ENCODE data around the gene FAM13B.

FAM13B gene

GRCh38 chr5:137890845-137891244 is 142.0 kb downstream of the FAM13B start:
- TF ChIP-seq TAF1 (IDR thresholded peaks at IDR 0.05; ENCODE audit: borderline replicate concordance, insufficient read depth, low read length): no peak
- TF ChIP-seq FOXP2 (optimal IDR thresholded peaks at IDR 0.05; ENCODE audit: borderline replicate concordance, extremely low read depth, extremely low read length, insufficient read depth): no peak
- TF ChIP-seq SIN3A (IDR thresholded peaks at IDR 0.05; ENCODE audit: borderline replicate concordance, insufficient read depth, low read length): no peak
- TF ChIP-seq REST (IDR thresholded peaks at IDR 0.05; ENCODE audit: insufficient read depth in 1 of 2, low read depth in 2 of 2, low read length in 2 of 2): no peak
- no peak for TF ChIP-seq POLR2AphosphoS5 (IDR thresholded peaks at IDR 0.05; ENCODE audit: low read depth, low read length)

- no peak for TF ChIP-seq FOXP2 (optimal IDR thresholded peaks at IDR 0.05; ENCODE audit: borderline replicate concordance, extremely low read depth, extremely low read length, insufficient read depth)
- TF ChIP-seq TAF1 (IDR thresholded peaks at IDR 0.05; ENCODE audit: borderline replicate concordance, insufficient read depth, low read length): no peak
- TF ChIP-seq POLR2AphosphoS5 (IDR thresholded peaks at IDR 0.05; ENCODE audit: low read depth, low read length): no peak
- TF ChIP-seq SIN3A (IDR thresholded peaks at IDR 0.05; ENCODE audit: borderline replicate concordance, insufficient read depth, low read length): no peak
- no peak for TF ChIP-seq REST (IDR thresholded peaks at IDR 0.05; ENCODE audit: insufficient read depth in 1 of 2, low read depth in 2 of 2, low read length in 2 of 2)
These were observed 143.8 kb downstream of the FAM13B start, which contains the start of gene PKD2L2 for GRCh38 chr5:137888863-137889759. PKD2L2 (plus strand) TSS chr5:137889457; CDS start chr5:137889492, 35 bp downstream.

GRCh38 chr5:137888466-137888862 is 144.4 kb downstream of the FAM13B start:
- no peak for TF ChIP-seq FOXP2 (optimal IDR thresholded peaks at IDR 0.05; ENCODE audit: borderline replicate concordance, extremely low read depth, extremely low read length, insufficient read depth)
- no peak for TF ChIP-seq REST (IDR thresholded peaks at IDR 0.05; ENCODE audit: insufficient read depth in 1 of 2, low read depth in 2 of 2, low read length in 2 of 2)
- TF ChIP-seq SIN3A (IDR thresholded peaks at IDR 0.05; ENCODE audit: borderline replicate concordance, insufficient read depth, low read length): no peak
- TF ChIP-seq POLR2AphosphoS5 (IDR thresholded peaks at IDR 0.05; ENCODE audit: low read depth, low read length): no peak
- TF ChIP-seq TAF1 (IDR thresholded peaks at IDR 0.05; ENCODE audit: borderline replicate concordance, insufficient read depth, low read length): no peak
